GM19468 (cell line): Measurements from ENCODE around the gene TSPAN9.

Experiments
- ATAC-seq: cut with Tn5 transposase; IDR thresholded peaks from one replicate; pipeline ENCODE4 v1.9.1; 2021; ENCODE audit warnings: mild to moderate bottlenecking, moderate library complexity, moderate number of reproducible peaks; ENCODE audit not compliant: unreplicated experiment; ENCODE audit errors: extremely low read depth

TSPAN9 gene

GRCh38 chr12:3076730-3077571, at the start of gene TSPAN9:
Gene TSPAN9, plus strand, starts transcription at chr12:3077379. Its CDS starts 123,815 bp downstream, at chr12:3201194.
- no peak for ATAC-seq

- ATAC-seq, result no peak
Measured at GRCh38 chr12:3028108-3028507, 49.1 kb upstream of the TSPAN9 start.

GRCh38 chr12:3030821-3031429, 46.3 kb upstream of the TSPAN9 start:
- no peak for ATAC-seq

- ATAC-seq, result no peak
Measured at GRCh38 chr12:3032161-3032560, 45.0 kb upstream of the TSPAN9 start.

GRCh38 chr12:3032770-3033538, 44.2 kb upstream of the TSPAN9 start:
- no peak for ATAC-seq

GRCh38 chr12:3033539-3033867, 43.7 kb upstream of the TSPAN9 start:
- no peak for ATAC-seq

- no peak for ATAC-seq
Measured at GRCh38 chr12:3034067-3034750, 43.0 kb upstream of the TSPAN9 start.

- no peak for ATAC-seq
Measured at GRCh38 chr12:3035171-3035570, 42.0 kb upstream of the TSPAN9 start.

GRCh38 chr12:3035815-3036702, 41.1 kb upstream of the TSPAN9 start:
- no peak for ATAC-seq

GRCh38 chr12:3036901-3037600, 40.1 kb upstream of the TSPAN9 start:
- no peak for ATAC-seq

- ATAC-seq, result no peak
Measured at GRCh38 chr12:3038166-3038565, 39.0 kb upstream of the TSPAN9 start.

GRCh38 chr12:3038926-3039510, 38.2 kb upstream of the TSPAN9 start:
- no peak for ATAC-seq

GRCh38 chr12:3040026-3040656, 37.0 kb upstream of the TSPAN9 start:
- ATAC-seq, result no peak

- ATAC-seq, result no peak
Measured at GRCh38 chr12:3040663-3041544, 36.3 kb upstream of the TSPAN9 start.

GRCh38 chr12:3041558-3042164, 35.5 kb upstream of the TSPAN9 start:
- ATAC-seq, result no peak

- no peak for ATAC-seq
Measured at GRCh38 chr12:3042394-3042793, 34.8 kb upstream of the TSPAN9 start.

- ATAC-seq, result no peak
Measured at GRCh38 chr12:3042826-3043225, 34.4 kb upstream of the TSPAN9 start.
